Adrenal gland (tissue), 12 donors: ENCODE measurements around the gene MAEA. TPM values are rescaled to one million over a fixed set of nuclear protein-coding genes. Genes with fewer than 3 reads are reported as not detected.
A peak's percentile ranks its signal among the peaks of the same experiment; 100 is the strongest.

ENCODE experiments used
- DNase-seq, 7 donors: peaks; one replicate each; pipeline ENCODE4 v3.0.0-alpha.2; 2019 to 2020
- H3K27ac ChIP-seq, 5 donors: fragments of 200-600 bp; sonication (generic) in 4 of 5; 1 replicate in 3 of 5; 2 replicates in 2 of 5; pipeline versions ENCODE4 v1.5.1 to v1.8.0; 2016 to 2020; ENCODE audit warnings: mild to moderate bottlenecking in 1 of 5
- H3K27me3 ChIP-seq: fragments of 200-600 bp; 2 replicates; pipeline ENCODE4 v1.8.0; 2021
- H3K36me3 ChIP-seq, 2 donors: fragments of 200-600 bp; replicated peaks in 1 of 2; 1 replicate in 1 of 2; 2 replicates in 1 of 2; pipeline versions ENCODE4 v1.5.1 to v1.8.0; 2018 to 2022
- H3K4me1 ChIP-seq, 2 donors: fragments of 200-600 bp; replicated peaks in 1 of 2; 1 replicate in 1 of 2; 2 replicates in 1 of 2; pipeline versions ENCODE4 v1.5.1 to v1.8.0; 2018 to 2021
- H3K4me3 ChIP-seq, 4 donors: fragments of 200-600 bp; sonication (generic) in 3 of 4; one replicate each; pipeline ENCODE4 v1.5.1; 2016 to 2018
- H3K9me3 ChIP-seq, 3 donors: fragments of 200-600 bp; sonication (generic) in 1 of 3; replicated peaks in 1 of 3; 1 replicate in 2 of 3; 2 replicates in 1 of 3; pipeline versions ENCODE4 v1.5.1 to v1.8.0; 2016 to 2021
- POLR2A ChIP-seq, 2 donors: fragments of 450-650 bp; IDR thresholded peaks; one replicate each; pipeline ENCODE4 v1.6.1; 2017; ENCODE audit warnings: antibody characterized with exemption in 2 of 2, mild to moderate bottlenecking in 2 of 2, moderate library complexity in 1 of 2
- WGBS, 4 donors: extraction: QIAGEN DNeasy Blood & Tissue Kit in 2 of 4; methylation state at CpG; one replicate each; pipeline versions ENCODE4 v1.1.5 to v1.1.7; 2013 to 2017; 5-methylcytosine and 5-hydroxymethylcytosine counted together
- intact Hi-C, 2 donors: fragments of 100-400 bp; cut with DNase I; formaldehyde crosslinking; loops; one replicate each; pipeline versions ENCODE4 v1.14.1 to v1.15.0; 2022 to 2023
- polyA plus RNA-seq, 3 donors: library from polyadenylated mRNA; stranded (reverse); fragments of 200-250 nt in 2 of 3; fragments of 350-450 nt in 1 of 3; fragmentation: Illumina TruSeq in 1 of 3; extraction: RNeasy Lipid Tissue Mini Kit (QIAGEN cat#74804) in 1 of 3; gene quantifications; one replicate each; pipeline ENCODE4 v1.2.3, GENCODE V29; 2013 to 2014
- total RNA-seq, 9 donors: library from RNA; depleted of rRNA in 4 of 9; stranded (reverse); fragments of >200 nt in 4 of 9; fragments of 120-200 nt in 1 of 9; fragmentation: NEBNext Ultra II Directional in 1 of 9; extraction: Animal tissue kit (Norgen Biotek cat#: 25700) in 1 of 9; gene quantifications; one replicate each; pipeline versions ENCODE4 v1.1.0 to v1.2.4, GENCODE V29; 2013 to 2023
- TF ChIP-seq, protein P1 (sequence below), 6 experiments: fragments of 450-650 bp in 4 of 6; fragments of 200-600 bp in 2 of 6; sonication (generic) in 1 of 6; IDR thresholded peaks; 1 replicate in 5 of 6; 2 replicates in 1 of 6; pipeline versions ENCODE4 v1.5.1 to v1.8.0; 2016 to 2021; ENCODE audit warnings: antibody characterized with exemption in 6 of 6, mild to moderate bottlenecking in 2 of 6, moderate library complexity in 1 of 6
- donor health status: healthy with polysubstance abuse.
- donor health status: Bipolar disorder and iron deficiency.
- donor health status: DM: yes; HTN: yes; CAD: no.
- donor health status: DM: no; HTN: no; CAD: no.
- donor health status: DM: no; HTN: no; CAD: no.
- donor health status: DM: yes; HTN: yes; CAD: no.

The MAEA gene
- total and polyA plus RNA-seq, 12 donors: 35.6 to 103 (median 75.1) TPM

DNA sequence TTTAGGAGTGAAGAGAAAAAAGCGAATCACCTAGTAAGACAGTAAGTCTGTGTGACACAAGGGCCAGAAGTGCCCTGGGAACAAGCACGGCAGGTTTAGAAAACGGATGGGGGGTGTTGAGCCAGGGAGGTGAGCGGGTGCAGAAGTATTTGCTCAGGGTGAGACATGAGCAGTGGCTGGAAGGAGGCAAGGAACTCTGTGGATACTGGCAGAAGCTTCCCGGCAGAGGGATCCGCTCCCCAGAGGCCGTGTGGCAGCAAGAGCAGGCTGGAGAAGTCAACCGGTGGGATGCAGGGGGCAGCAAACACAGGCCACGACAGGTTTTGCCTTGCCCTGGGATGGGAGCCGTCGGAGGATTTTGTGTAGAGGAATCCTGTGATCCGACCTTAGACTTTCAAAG is 55.0 kb downstream of the MAEA start:
- Histone ChIP-seq H3K9me3 (no peaks in the 10 kb centered on the region), H3K36me3 (peaks cover 0 to 23% of the 10 kb centered on the region in 2 donors), H3K27ac (no peak overlapping the region), H3K4me1 (peaks cover 7 to 22% of the 10 kb centered on the region in 2 donors), H3K27me3 (no peaks in the 10 kb centered on the region), H3K4me3 (no peak overlapping the region)
- intact Hi-C loops: loop anchor here (5.0 to 10.0 kb wide), 2 partner anchors 50 to 52 kb away; no protein-coding TSS in a partner anchor
- 69 to 88% (median 83%) methylated on average over 9 to 12 of the region's 12 CpGs for WGBS, 4 donors
- no peak for TF ChIP-seq POLR2A (IDR thresholded peaks at IDR 0.05)
- TF ChIP-seq, protein P1, sequence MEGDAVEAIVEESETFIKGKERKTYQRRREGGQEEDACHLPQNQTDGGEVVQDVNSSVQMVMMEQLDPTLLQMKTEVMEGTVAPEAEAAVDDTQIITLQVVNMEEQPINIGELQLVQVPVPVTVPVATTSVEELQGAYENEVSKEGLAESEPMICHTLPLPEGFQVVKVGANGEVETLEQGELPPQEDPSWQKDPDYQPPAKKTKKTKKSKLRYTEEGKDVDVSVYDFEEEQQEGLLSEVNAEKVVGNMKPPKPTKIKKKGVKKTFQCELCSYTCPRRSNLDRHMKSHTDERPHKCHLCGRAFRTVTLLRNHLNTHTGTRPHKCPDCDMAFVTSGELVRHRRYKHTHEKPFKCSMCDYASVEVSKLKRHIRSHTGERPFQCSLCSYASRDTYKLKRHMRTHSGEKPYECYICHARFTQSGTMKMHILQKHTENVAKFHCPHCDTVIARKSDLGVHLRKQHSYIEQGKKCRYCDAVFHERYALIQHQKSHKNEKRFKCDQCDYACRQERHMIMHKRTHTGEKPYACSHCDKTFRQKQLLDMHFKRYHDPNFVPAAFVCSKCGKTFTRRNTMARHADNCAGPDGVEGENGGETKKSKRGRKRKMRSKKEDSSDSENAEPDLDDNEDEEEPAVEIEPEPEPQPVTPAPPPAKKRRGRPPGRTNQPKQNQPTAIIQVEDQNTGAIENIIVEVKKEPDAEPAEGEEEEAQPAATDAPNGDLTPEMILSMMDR (IDR thresholded peaks at IDR 0.05): no peak
- no peak for DNase-seq

DNA sequence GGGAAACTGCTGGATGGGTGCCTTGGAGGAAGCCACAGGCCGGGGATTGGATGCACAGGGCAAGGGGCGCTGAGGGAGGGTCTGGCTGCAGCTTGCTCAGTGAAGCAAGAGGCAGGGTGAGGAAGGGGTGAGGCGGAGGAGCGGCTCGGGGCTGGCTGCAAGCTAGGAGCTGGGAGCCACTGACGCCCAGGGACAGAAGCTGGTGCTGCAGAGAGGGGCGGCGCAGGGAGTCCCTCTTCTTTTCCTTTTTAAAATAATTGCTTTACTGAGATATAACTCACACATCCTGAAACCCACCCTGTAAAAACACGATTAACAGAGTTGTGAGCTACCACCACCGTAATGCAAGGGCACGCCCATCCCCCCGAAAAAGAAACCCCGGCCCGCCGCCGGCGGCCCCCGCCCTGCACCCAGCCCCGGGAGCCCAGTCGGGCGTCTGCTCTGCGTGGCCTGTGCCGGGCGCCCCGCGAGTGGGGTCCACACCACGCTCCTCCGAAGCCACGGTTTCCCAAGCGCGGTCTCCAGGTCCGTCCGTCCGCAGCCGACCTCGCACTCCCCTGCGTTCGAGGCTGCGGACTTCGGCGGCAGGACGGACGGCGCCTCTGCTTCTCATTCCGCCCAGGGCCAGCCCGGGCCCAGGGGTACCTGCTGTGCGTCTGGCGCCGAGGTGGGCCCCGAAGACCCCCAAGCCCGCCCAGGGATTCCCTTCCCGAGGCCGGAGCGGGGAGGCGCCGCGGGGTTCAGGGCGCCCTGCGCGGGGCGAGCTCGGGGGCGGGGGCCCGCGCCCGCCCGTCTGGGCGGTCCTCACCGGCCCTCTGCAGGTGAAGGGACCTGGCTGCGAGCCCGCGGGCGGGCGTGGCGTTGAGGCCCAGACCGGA is 56.5 kb downstream of the MAEA start:
- peaks cover 7 to 22% of the 10 kb centered on the region in 2 donors for H3K4me1 ChIP-seq
- no peaks in the 10 kb centered on the region for H3K27me3 ChIP-seq
- H3K9me3 ChIP-seq: no peaks in the 10 kb centered on the region
- TF ChIP-seq POLR2A (IDR thresholded peaks at IDR 0.05): peak in 1 of 2 donors; percentile 17
- TF ChIP-seq, protein P1 (IDR thresholded peaks at IDR 0.05): peak in 2 of 6 experiments; percentile 8 to 28
- WGBS, 4 donors: 0 to 1% (median 1%) methylated on average over 10 to 76 of the region's 76 CpGs
- H3K36me3 ChIP-seq: peaks cover 0 to 14% of the 10 kb centered on the region in 2 donors
- peak overlapping the region; percentile 65 to 100 (median 93) for H3K27ac ChIP-seq
- peak; percentile 49 to 82 (median 61) for DNase-seq
- peak overlapping the region; percentile 59 to 88 (median 73) for H3K4me3 ChIP-seq
- intact Hi-C loops: loop anchor here (5.0 to 10.0 kb wide), 2 partner anchors 51 to 54 kb away; no protein-coding TSS in a partner anchor

GRCh38 chr4:1346781-1347409 is 57.2 kb downstream of the MAEA start, which contains the start of gene UVSSA:
Gene UVSSA, plus strand, starts transcription at chr4:1347208. Its CDS starts 884 bp downstream, at chr4:1348092.
- DNase-seq: peak; percentile 100
- Histone ChIP-seq H3K27me3 (no peaks in the 10 kb centered on the region), H3K9me3 (no peaks in the 10 kb centered on the region), H3K4me1 (peaks cover 7 to 22% of the 10 kb centered on the region in 2 donors), H3K27ac (peak within 1 kb of the TSS; percentile 95 to 100 (median 98)), H3K4me3 (peak within 1 kb of the TSS; percentile 59 to 88 (median 73)), H3K36me3 (peaks cover 0 to 9% of the 10 kb centered on the region in 2 donors)
- WGBS, 4 donors: 0% methylated on average over 29 to 76 of the region's 76 CpGs; no CpG with 5 or more reads in 1 of the 4 donors
- intact Hi-C loops: loop anchor here (5.0 to 10.0 kb wide), 2 partner anchors 52 to 55 kb away; no protein-coding TSS in a partner anchor
- peak in 1 of 2 donors; percentile 92 for TF ChIP-seq POLR2A (IDR thresholded peaks at IDR 0.05)
- TF ChIP-seq, protein P1 (IDR thresholded peaks at IDR 0.05): no peak
